HEK293 (cell line): ENCODE measurements around the gene PDE3A.

Source experiments
- CTCF ChIA-PET: fragments of 350-600 bp; formaldehyde crosslinking; extraction: SDS; loops from one replicate; lab custom pipeline; 2021; ENCODE audit warnings: antibody characterized with exemption; lab: Yijun Ruan, JAX
- POLR2A ChIA-PET: fragments of 300-600 bp; formaldehyde crosslinking; extraction: SDS; loops from one replicate; lab custom pipeline; 2020; ENCODE audit warnings: antibody characterized with exemption, inconsistent platforms; lab: Yijun Ruan, JAX
- H3K27ac ChIP-seq: fragments of 200-500 bp; sonication (Bioruptor generic); 2 replicates; pipeline ENCODE4 v1.5.1; 2014; ENCODE audit warnings: low read depth, low read length, control low read depth, inconsistent platforms; ENCODE audit errors: extremely low read depth
- H3K36me3 ChIP-seq, 2 experiments: fragments of 200-500 bp in 1 of 2; sonication (Bioruptor generic) in 1 of 2; 1 replicate in 1 of 2; 2 replicates in 1 of 2; pipeline ENCODE4 v1.5.1; 2014 to 2017; ENCODE audit warnings: inconsistent platforms in 2 of 2, low read length in 2 of 2; ENCODE audit not compliant: control insufficient read depth in 2 of 2, insufficient read depth in 1 of 2
- H3K4me1 ChIP-seq: fragments of 200-500 bp; sonication (Bioruptor generic); 2 replicates; pipeline ENCODE4 v1.5.1; 2014; ENCODE audit warnings: mild to moderate bottlenecking, low read length, inconsistent platforms; ENCODE audit not compliant: control insufficient read depth, insufficient read depth
- H3K4me3 ChIP-seq: 2 replicates; pipeline ENCODE4 v1.5.1; 2011; ENCODE audit warnings: low read depth, mild to moderate bottlenecking, control low read depth, low read length, moderate library complexity
- H3K9me3 ChIP-seq: fragments of 200-500 bp; sonication (Bioruptor generic); 2 replicates; pipeline ENCODE4 v1.5.1; 2014; ENCODE audit warnings: low read depth, low read length, inconsistent platforms; ENCODE audit not compliant: control insufficient read depth, insufficient read depth
- BCL11B ChIP-seq: fragments of 450-650 bp; formaldehyde crosslinking; IDR thresholded peaks from 2 replicates; pipeline ENCODE4 v1.5.1; 2016; ENCODE audit warnings: low read depth, missing biosample characterization, missing genetic modification characterization
- GLIS1 ChIP-seq: fragments of 450-650 bp; formaldehyde crosslinking; IDR thresholded peaks from 2 replicates; pipeline ENCODE4 v1.5.1; 2016; ENCODE audit warnings: missing biosample characterization, missing genetic modification characterization
- KLF8 ChIP-seq: fragments of 450-650 bp; formaldehyde crosslinking; IDR thresholded peaks from 2 replicates; pipeline ENCODE4 v1.5.1; 2016; ENCODE audit warnings: missing biosample characterization, missing genetic modification characterization
- MZF1 ChIP-seq: fragments of 450-650 bp; formaldehyde crosslinking; IDR thresholded peaks from 2 replicates; pipeline ENCODE4 v1.5.1; 2017; ENCODE audit warnings: missing biosample characterization, missing genetic modification characterization, borderline replicate concordance
- OVOL3 ChIP-seq: fragments of 450-650 bp; formaldehyde crosslinking; IDR thresholded peaks from 2 replicates; pipeline ENCODE4 v1.5.1; 2016; ENCODE audit warnings: missing biosample characterization, missing genetic modification characterization
- PRDM10 ChIP-seq: fragments of 450-650 bp; formaldehyde crosslinking; IDR thresholded peaks from 2 replicates; pipeline ENCODE4 v1.5.1; 2016; ENCODE audit warnings: missing biosample characterization, missing genetic modification characterization
- SCRT1 ChIP-seq: fragments of 450-650 bp; formaldehyde crosslinking; IDR thresholded peaks from 2 replicates; pipeline ENCODE4 v1.5.1; 2016; ENCODE audit warnings: missing biosample characterization, missing genetic modification characterization, borderline replicate concordance
- ZEB2 ChIP-seq: fragments of 450-650 bp; formaldehyde crosslinking; IDR thresholded peaks from 2 replicates; pipeline ENCODE4 v1.5.1; 2016; ENCODE audit warnings: missing biosample characterization, missing genetic modification characterization
- ZFHX2 ChIP-seq: fragments of 450-650 bp; formaldehyde crosslinking; conservative IDR thresholded peaks from 2 replicates; pipeline ENCODE4 v1.5.1; 2016; ENCODE audit warnings: missing biosample characterization, missing genetic modification characterization
- ZNF10 ChIP-seq: fragments of 450-650 bp; formaldehyde crosslinking; IDR thresholded peaks from 2 replicates; pipeline ENCODE4 v1.5.1; 2017; ENCODE audit warnings: missing biosample characterization, missing genetic modification characterization
- ZNF112 ChIP-seq: fragments of 450-650 bp; formaldehyde crosslinking; IDR thresholded peaks from 2 replicates; pipeline ENCODE4 v1.5.0; 2017; ENCODE audit warnings: missing biosample characterization, missing genetic modification characterization
- ZNF121 ChIP-seq: fragments of 450-650 bp; formaldehyde crosslinking; IDR thresholded peaks from 2 replicates; pipeline ENCODE4 v1.5.1; 2016; ENCODE audit warnings: missing biosample characterization, missing genetic modification characterization
- ZNF23 ChIP-seq: fragments of 450-650 bp; formaldehyde crosslinking; IDR thresholded peaks from 2 replicates; pipeline ENCODE4 v1.5.1; 2016; ENCODE audit warnings: missing biosample characterization, missing genetic modification characterization, borderline replicate concordance
- ZNF274 ChIP-seq, 2 experiments: fragments of 200-500 bp in 1 of 2; fragments of 450-650 bp in 1 of 2; sonication (Bioruptor generic) in 1 of 2; formaldehyde crosslinking in 1 of 2; IDR thresholded peaks; 2 replicates each; pipeline versions ENCODE4 v1.5.1 to v1.6.1; 2014 to 2016; ENCODE audit warnings: borderline replicate concordance in 1 of 2, inconsistent platforms in 1 of 2, low read length in 1 of 2, missing biosample characterization in 1 of 2, missing genetic modification characterization in 1 of 2
- ZNF394 ChIP-seq: fragments of 450-650 bp; formaldehyde crosslinking; IDR thresholded peaks from 2 replicates; pipeline ENCODE4 v1.5.1; 2016; ENCODE audit warnings: missing biosample characterization, missing genetic modification characterization, mild to moderate bottlenecking, moderate library complexity, borderline replicate concordance
- ZNF510 ChIP-seq: fragments of 450-650 bp; formaldehyde crosslinking; IDR thresholded peaks from 2 replicates; pipeline ENCODE4 v1.5.1; 2018; ENCODE audit warnings: mild to moderate bottlenecking, missing genetic modification characterization, missing biosample characterization; ENCODE audit not compliant: insufficient replicate concordance
- ZNF529 ChIP-seq: fragments of 450-650 bp; formaldehyde crosslinking; IDR thresholded peaks from 2 replicates; pipeline ENCODE4 v1.5.1; 2017; ENCODE audit warnings: missing genetic modification characterization, missing biosample characterization; ENCODE audit not compliant: insufficient replicate concordance
- ZNF558 ChIP-seq: fragments of 450-650 bp; formaldehyde crosslinking; IDR thresholded peaks from 2 replicates; pipeline ENCODE4 v1.5.1; 2016; ENCODE audit warnings: missing biosample characterization, missing genetic modification characterization
- ZNF596 ChIP-seq: fragments of 450-650 bp; IDR thresholded peaks from 2 replicates; pipeline ENCODE4 v1.5.0; 2018; ENCODE audit warnings: missing biosample characterization, mild to moderate bottlenecking, missing genetic modification characterization, moderate library complexity
- ZNF626 ChIP-seq: fragments of 450-650 bp; sonication (Bioruptor Pico); formaldehyde crosslinking; IDR thresholded peaks from 2 replicates; pipeline ENCODE4 v1.5.1; 2018; ENCODE audit warnings: missing biosample characterization, missing genetic modification characterization, inconsistent platforms
- ZNF670 ChIP-seq: fragments of 450-650 bp; formaldehyde crosslinking; IDR thresholded peaks from 2 replicates; pipeline ENCODE4 v1.5.1; 2016; ENCODE audit warnings: missing biosample characterization, missing genetic modification characterization, low read depth
- ZNF701 ChIP-seq: fragments of 450-650 bp; formaldehyde crosslinking; IDR thresholded peaks from 2 replicates; pipeline ENCODE4 v1.5.1; 2016; ENCODE audit warnings: missing biosample characterization, missing genetic modification characterization
- ZNF707 ChIP-seq: fragments of 450-650 bp; formaldehyde crosslinking; IDR thresholded peaks from 2 replicates; pipeline ENCODE4 v1.5.1; 2016; ENCODE audit warnings: missing biosample characterization, missing genetic modification characterization
- ZNF792 ChIP-seq: fragments of 450-650 bp; formaldehyde crosslinking; IDR thresholded peaks from 2 replicates; pipeline ENCODE4 v1.5.1; 2016; ENCODE audit warnings: missing biosample characterization, missing genetic modification characterization
- ZNF843 ChIP-seq: fragments of 450-650 bp; formaldehyde crosslinking; IDR thresholded peaks from 2 replicates; pipeline ENCODE4 v1.5.1; 2016; ENCODE audit warnings: missing biosample characterization, missing genetic modification characterization
- TF ChIP-seq, protein P1 (sequence below): fragments of 450-650 bp; formaldehyde crosslinking; IDR thresholded peaks from 2 replicates; pipeline ENCODE4 v1.5.1; 2016; ENCODE audit warnings: missing biosample characterization, missing genetic modification characterization
- TF ChIP-seq, protein P2 (sequence below): fragments of 450-650 bp; formaldehyde crosslinking; IDR thresholded peaks from 2 replicates; pipeline ENCODE4 v1.5.1; 2017; ENCODE audit warnings: missing biosample characterization, missing genetic modification characterization

Gene PDE3A

DNA sequence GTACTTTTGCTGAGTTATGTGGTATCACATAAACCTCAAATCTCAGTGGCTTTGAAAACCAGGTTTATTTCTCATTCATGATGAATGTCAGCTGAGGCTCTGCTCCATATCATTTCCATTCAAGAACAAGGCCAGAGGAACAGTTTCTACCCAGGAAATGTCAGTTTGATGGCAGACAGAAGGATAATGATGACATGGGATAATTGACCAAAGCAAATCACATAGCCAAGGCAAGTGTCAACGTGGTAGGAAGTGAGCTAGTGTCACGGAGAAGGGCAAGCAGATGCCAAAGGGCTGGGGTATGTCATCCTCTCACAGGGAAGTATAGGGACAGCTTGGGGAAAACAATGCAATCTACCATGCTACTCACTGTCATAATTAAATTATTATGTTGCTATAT, 12.3 kb upstream of the PDE3A start (continued):
- TF ChIP-seq ZNF510 (tag by site-specific recombination) (no peak), ZNF843 (tag by site-specific recombination) (no peak), ZNF121 (no peak), ZNF792 (tag by site-specific recombination) (no peak), ZNF558 (no peak), SCRT1 (tag by site-specific recombination) (no peak), ZNF626 (no peak)
- TF ChIP-seq, all 188 proteins: peak for 0

GRCh38 chr12:20360407-20360806, 7.9 kb upstream of the PDE3A start:
- TF ChIP-seq BCL11B (no peak), ZNF274 (IDR thresholded peaks at IDR 0.05; ENCODE audit: low read length) (no peak), ZNF274 (tag by site-specific recombination; IDR thresholded peaks at IDR 0.05; ENCODE audit: borderline replicate concordance) (no peak), ZNF596 (tag by site-specific recombination) (no peak), ZNF112 (tag by site-specific recombination) (no peak), ZEB2 (tag by site-specific recombination) (no peak), ZNF394 (tag by site-specific recombination) (no peak), ZNF23 (no peak), ZNF707 (tag by site-specific recombination) (no peak), KLF8 (no peak), PRDM10 (no peak), ZNF10 (no peak), GLIS1 (tag by site-specific recombination) (no peak), ZNF701 (tag by site-specific recombination) (no peak), OVOL3 (tag by site-specific recombination) (no peak), MZF1 (tag by site-specific recombination) (no peak), ZFHX2 (no peak), ZNF529 (tag by site-specific recombination) (no peak), ZNF670 (tag by site-specific recombination) (no peak)
- TF ChIP-seq, protein P1, sequence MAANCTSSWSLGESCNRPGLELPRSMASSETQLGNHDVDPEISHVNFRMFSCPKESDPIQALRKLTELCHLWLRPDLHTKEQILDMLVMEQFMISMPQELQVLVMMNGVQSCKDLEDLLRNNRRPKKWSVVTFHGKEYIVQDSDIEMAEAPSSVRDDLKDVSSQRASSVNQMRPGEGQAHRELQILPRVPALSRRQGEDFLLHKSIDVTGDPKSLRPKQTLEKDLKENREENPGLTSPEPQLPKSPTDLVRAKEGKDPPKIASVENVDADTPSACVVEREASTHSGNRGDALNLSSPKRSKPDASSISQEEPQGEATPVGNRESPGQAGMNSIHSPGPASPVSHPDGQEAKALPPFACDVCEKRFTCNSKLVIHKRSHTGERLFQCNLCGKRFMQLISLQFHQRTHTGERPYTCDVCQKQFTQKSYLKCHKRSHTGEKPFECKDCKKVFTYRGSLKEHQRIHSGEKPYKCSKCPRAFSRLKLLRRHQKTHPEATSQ (tag by site-specific recombination) = no peak
- TF ChIP-seq, protein P2, sequence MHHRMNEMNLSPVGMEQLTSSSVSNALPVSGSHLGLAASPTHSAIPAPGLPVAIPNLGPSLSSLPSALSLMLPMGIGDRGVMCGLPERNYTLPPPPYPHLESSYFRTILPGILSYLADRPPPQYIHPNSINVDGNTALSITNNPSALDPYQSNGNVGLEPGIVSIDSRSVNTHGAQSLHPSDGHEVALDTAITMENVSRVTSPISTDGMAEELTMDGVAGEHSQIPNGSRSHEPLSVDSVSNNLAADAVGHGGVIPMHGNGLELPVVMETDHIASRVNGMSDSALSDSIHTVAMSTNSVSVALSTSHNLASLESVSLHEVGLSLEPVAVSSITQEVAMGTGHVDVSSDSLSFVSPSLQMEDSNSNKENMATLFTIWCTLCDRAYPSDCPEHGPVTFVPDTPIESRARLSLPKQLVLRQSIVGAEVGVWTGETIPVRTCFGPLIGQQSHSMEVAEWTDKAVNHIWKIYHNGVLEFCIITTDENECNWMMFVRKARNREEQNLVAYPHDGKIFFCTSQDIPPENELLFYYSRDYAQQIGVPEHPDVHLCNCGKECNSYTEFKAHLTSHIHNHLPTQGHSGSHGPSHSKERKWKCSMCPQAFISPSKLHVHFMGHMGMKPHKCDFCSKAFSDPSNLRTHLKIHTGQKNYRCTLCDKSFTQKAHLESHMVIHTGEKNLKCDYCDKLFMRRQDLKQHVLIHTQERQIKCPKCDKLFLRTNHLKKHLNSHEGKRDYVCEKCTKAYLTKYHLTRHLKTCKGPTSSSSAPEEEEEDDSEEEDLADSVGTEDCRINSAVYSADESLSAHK (tag by site-specific recombination) = no peak
- CTCF ChIA-PET = no interaction called here
- H3K27ac ChIP-seq = no peak overlapping the region
- POLR2A ChIA-PET = no interaction called here
- H3K4me3 ChIP-seq = no peak overlapping the region
- no peaks in the 10 kb centered on the region for H3K4me1 ChIP-seq
- no peaks in the 10 kb centered on the region for H3K9me3 ChIP-seq
- no peaks in the 10 kb centered on the region for H3K36me3 ChIP-seq
